ENCODE data around the gene SLC30A1. TPM values are rescaled to one million over a fixed set of nuclear protein-coding genes. Genes with fewer than 3 reads are reported as not detected.

Gene SLC30A1
- polyA plus RNA-seq, 1 of the 3 experiments (the other 2 are of a cell fraction) = 6.9 TPM

DNA sequence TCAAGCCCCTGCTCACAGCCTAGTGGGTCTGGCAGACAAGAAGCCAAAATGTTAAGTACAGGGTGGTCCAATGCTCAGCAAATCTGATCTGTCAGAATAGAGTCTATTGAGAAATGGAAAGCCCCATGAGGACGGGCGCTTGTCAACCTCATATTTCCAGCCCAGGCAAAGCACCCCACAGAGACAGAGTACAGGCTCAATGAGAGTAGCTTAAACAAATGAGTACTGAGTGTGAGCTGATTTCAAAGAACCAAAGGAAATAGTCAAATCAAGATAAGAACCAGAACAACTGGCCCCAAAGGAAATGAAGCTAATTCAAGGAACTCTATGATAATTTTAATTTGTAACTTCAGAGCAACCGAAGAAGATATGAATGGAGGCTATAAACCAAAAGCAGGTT is 44.6 kb upstream of the SLC30A1 start:
- Histone ChIP-seq H3F3A (replicated peaks; ENCODE audit: insufficient read depth) (no peaks in the 10 kb centered on the region), H3K4me3 (ENCODE audit: low read depth in 2 of 2, low read length in 1 of 2) (no peak overlapping the region), H3K4me2 (no peak overlapping the region), H4K20me1 (ENCODE audit: insufficient read depth) (no peaks in the 10 kb centered on the region), H3K79me2 (ENCODE audit: insufficient read depth) (no peaks in the 10 kb centered on the region), H3K9me3 (no peaks in the 10 kb centered on the region), H2AFZ (ENCODE audit: low read depth) (no peak overlapping the region), H3K4me1 (ENCODE audit: control insufficient read depth in 1 of 2, insufficient read depth in 2 of 2, low read depth in 1 of 2, low read length in 1 of 2) (no peaks in the 10 kb centered on the region; a peak in 1 of 4 replicates), H3K27ac (ENCODE audit: low read depth in 2 of 2, low read length in 1 of 2) (no peak overlapping the region), H3K27me3 (ENCODE audit: insufficient read depth) (no peaks in the 10 kb centered on the region), H3K9ac (no peak overlapping the region), H3K9me2 (no peaks in the 10 kb centered on the region), H3K36me3 (replicated peaks in 1 of 2; ENCODE audit: control insufficient read depth in 1 of 2, insufficient read depth in 2 of 2, low read length in 1 of 2) (no peaks in the 10 kb centered on the region)
- DNase-seq = no peak
- no peak for TF ChIP-seq TEAD4 (IDR thresholded peaks at IDR 0.05; ENCODE audit: borderline replicate concordance, insufficient read depth)
- no peak for TF ChIP-seq YY1 (IDR thresholded peaks at IDR 0.05; ENCODE audit: low read depth)
- TF ChIP-seq FOXJ3 (CRISPR knock-in tag; IDR thresholded peaks at IDR 0.05) = no peak
- TF ChIP-seq JUND (IDR thresholded peaks at IDR 0.05) = no peak
- TF ChIP-seq FOXM1 (IDR thresholded peaks at IDR 0.05; ENCODE audit: low read depth) = no peak
- TF ChIP-seq, protein P1, sequence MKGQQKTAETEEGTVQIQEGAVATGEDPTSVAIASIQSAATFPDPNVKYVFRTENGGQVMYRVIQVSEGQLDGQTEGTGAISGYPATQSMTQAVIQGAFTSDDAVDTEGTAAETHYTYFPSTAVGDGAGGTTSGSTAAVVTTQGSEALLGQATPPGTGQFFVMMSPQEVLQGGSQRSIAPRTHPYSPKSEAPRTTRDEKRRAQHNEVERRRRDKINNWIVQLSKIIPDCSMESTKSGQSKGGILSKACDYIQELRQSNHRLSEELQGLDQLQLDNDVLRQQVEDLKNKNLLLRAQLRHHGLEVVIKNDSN (IDR thresholded peaks at IDR 0.05; ENCODE audit: borderline replicate concordance, low read depth) = no peak
- TF ChIP-seq RXRA (IDR thresholded peaks at IDR 0.05; ENCODE audit: borderline replicate concordance, low read depth) = no peak
- TF ChIP-seq, protein P2, sequence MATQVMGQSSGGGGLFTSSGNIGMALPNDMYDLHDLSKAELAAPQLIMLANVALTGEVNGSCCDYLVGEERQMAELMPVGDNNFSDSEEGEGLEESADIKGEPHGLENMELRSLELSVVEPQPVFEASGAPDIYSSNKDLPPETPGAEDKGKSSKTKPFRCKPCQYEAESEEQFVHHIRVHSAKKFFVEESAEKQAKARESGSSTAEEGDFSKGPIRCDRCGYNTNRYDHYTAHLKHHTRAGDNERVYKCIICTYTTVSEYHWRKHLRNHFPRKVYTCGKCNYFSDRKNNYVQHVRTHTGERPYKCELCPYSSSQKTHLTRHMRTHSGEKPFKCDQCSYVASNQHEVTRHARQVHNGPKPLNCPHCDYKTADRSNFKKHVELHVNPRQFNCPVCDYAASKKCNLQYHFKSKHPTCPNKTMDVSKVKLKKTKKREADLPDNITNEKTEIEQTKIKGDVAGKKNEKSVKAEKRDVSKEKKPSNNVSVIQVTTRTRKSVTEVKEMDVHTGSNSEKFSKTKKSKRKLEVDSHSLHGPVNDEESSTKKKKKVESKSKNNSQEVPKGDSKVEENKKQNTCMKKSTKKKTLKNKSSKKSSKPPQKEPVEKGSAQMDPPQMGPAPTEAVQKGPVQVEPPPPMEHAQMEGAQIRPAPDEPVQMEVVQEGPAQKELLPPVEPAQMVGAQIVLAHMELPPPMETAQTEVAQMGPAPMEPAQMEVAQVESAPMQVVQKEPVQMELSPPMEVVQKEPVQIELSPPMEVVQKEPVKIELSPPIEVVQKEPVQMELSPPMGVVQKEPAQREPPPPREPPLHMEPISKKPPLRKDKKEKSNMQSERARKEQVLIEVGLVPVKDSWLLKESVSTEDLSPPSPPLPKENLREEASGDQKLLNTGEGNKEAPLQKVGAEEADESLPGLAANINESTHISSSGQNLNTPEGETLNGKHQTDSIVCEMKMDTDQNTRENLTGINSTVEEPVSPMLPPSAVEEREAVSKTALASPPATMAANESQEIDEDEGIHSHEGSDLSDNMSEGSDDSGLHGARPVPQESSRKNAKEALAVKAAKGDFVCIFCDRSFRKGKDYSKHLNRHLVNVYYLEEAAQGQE (IDR thresholded peaks at IDR 0.05; ENCODE audit: low read depth, low read length) = no peak
- no peak for TF ChIP-seq TAF1 (IDR thresholded peaks at IDR 0.05; ENCODE audit: borderline replicate concordance, low read depth, low read length)
- TF ChIP-seq GATA2 (CRISPR knock-in tag; IDR thresholded peaks at IDR 0.05) = no peak
- POLR2A ChIA-PET = no interaction called here
- WGBS (ENCODE audit: low lambda C conversion rate) = 95% methylated on average over 3 of the region's 3 CpGs
- CTCF ChIA-PET = interaction anchor here (0.6 to 1.2 kb wide), 3 partner anchors 16 to 345 kb away, joined by 3 to 4 read pairs (median 3); no protein-coding TSS in a partner anchor

DNA sequence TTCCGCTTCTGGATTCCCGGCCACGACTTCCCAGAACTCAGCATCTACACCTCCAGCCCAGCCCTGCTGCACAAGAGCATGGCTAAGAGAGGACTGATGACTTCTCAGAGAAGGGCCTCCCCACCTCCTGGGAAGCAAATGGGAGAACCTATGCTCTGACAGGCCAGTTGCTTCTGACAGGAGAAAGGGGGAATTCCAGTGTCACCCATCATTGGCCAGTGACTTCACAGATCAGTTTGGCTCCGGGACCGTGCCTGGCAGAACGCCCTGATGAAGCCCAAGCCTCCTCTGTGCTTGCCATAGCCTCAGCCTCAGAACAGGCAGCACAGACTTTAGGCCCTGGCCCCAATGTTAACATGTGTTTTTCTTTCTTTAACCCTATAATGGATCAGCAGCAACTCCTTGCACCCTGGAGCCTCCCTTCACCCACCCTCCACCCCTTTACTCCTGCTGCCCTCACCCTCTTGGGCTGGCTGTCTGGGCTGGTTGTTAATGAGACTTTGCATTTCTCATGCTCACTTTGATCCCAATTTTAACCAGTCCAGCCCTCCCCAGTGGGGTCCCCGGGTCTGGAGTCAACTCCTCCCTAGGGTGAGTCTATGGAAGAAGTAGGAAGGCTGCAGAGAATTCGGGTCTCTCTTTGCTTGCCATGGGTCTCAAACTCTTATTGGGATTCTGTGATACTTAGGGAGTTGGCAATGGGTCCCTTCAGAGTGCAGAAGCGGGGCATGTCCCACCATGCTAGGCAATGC is 42.7 kb upstream of the SLC30A1 start:
- ChIA-PET CTCF (interaction anchor here (0.8 kb wide), 1 partner anchor 33 kb away, joined by 3 read pairs; no protein-coding TSS in a partner anchor), POLR2A (no interaction called here)
- Histone ChIP-seq H3K4me1 (ENCODE audit: control insufficient read depth in 1 of 2, insufficient read depth in 2 of 2, low read depth in 1 of 2, low read length in 1 of 2) (no peaks in the 10 kb centered on the region; a peak in 1 of 4 replicates), H3K9ac (no peak overlapping the region), H3F3A (replicated peaks; ENCODE audit: insufficient read depth) (no peaks in the 10 kb centered on the region), H3K79me2 (ENCODE audit: insufficient read depth) (no peaks in the 10 kb centered on the region), H2AFZ (ENCODE audit: low read depth) (no peak overlapping the region), H4K20me1 (ENCODE audit: insufficient read depth) (no peaks in the 10 kb centered on the region), H3K27me3 (ENCODE audit: insufficient read depth) (no peaks in the 10 kb centered on the region), H3K4me2 (no peak overlapping the region), H3K9me2 (no peaks in the 10 kb centered on the region), H3K36me3 (replicated peaks in 1 of 2; ENCODE audit: control insufficient read depth in 1 of 2, insufficient read depth in 2 of 2, low read length in 1 of 2) (no peaks in the 10 kb centered on the region), H3K27ac (ENCODE audit: low read depth in 2 of 2, low read length in 1 of 2) (no peak overlapping the region), H3K4me3 (ENCODE audit: low read depth in 2 of 2, low read length in 1 of 2) (no peak overlapping the region), H3K9me3 (no peaks in the 10 kb centered on the region)
- 74% methylated on average over 8 of the region's 9 CpGs for WGBS (ENCODE audit: low lambda C conversion rate)
- no peak for DNase-seq
- TF ChIP-seq TAF1 (IDR thresholded peaks at IDR 0.05; ENCODE audit: borderline replicate concordance, low read depth, low read length) (no peak), TEAD4 (IDR thresholded peaks at IDR 0.05; ENCODE audit: borderline replicate concordance, insufficient read depth) (no peak), TCF12 (IDR thresholded peaks at IDR 0.05) (no peak), JUND (IDR thresholded peaks at IDR 0.05) (no peak), FOXM1 (IDR thresholded peaks at IDR 0.05; ENCODE audit: low read depth) (no peak), SMC3 (IDR thresholded peaks at IDR 0.05; ENCODE audit: low read depth, low read length) (no peak), NFIC (IDR thresholded peaks at IDR 0.05; ENCODE audit: borderline replicate concordance) (no peak), GATA2 (CRISPR knock-in tag; IDR thresholded peaks at IDR 0.05) (no peak), YY1 (IDR thresholded peaks at IDR 0.05; ENCODE audit: low read depth) (no peak), MXI1 (IDR thresholded peaks at IDR 0.05; ENCODE audit: low read depth, low read length) (no peak), FOXJ3 (CRISPR knock-in tag; IDR thresholded peaks at IDR 0.05) (no peak), RXRA (IDR thresholded peaks at IDR 0.05; ENCODE audit: borderline replicate concordance, low read depth) (no peak), EP300 (IDR thresholded peaks at IDR 0.05; ENCODE audit: borderline replicate concordance in 1 of 2, low read depth in 1 of 2, low read length in 1 of 2) (no peak)
- TF ChIP-seq, protein P2 (IDR thresholded peaks at IDR 0.05; ENCODE audit: low read depth, low read length) = no peak
- TF ChIP-seq, protein P3, sequence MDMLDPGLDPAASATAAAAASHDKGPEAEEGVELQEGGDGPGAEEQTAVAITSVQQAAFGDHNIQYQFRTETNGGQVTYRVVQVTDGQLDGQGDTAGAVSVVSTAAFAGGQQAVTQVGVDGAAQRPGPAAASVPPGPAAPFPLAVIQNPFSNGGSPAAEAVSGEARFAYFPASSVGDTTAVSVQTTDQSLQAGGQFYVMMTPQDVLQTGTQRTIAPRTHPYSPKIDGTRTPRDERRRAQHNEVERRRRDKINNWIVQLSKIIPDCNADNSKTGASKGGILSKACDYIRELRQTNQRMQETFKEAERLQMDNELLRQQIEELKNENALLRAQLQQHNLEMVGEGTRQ (IDR thresholded peaks at IDR 0.05; ENCODE audit: borderline replicate concordance, low read depth, low read length) = no peak

Measured in SK-N-SH (cell line).